C4-2B (cell line): ENCODE results near the gene C1orf21.
"Not testable (repeated sequence)": the region's sequence is repeated elsewhere in the genome, so short reads cannot be mapped to it uniquely, and the experiment has no call there.

Experiments
- H3K27ac ChIP-seq: fragments of 450-650 bp; 2 replicates; pipeline ENCODE4 v1.5.1; 2017
- CTCF ChIP-seq: fragments of 450-650 bp; conservative IDR thresholded peaks from 2 replicates; pipeline ENCODE4 v1.5.1; 2017; ENCODE audit warnings: mild to moderate bottlenecking
- ZFX ChIP-seq: fragments of 450-650 bp; IDR thresholded peaks from 2 replicates; pipeline ENCODE4 v1.6.1; 2017

Gene C1orf21

GRCh38 chr1:184610876-184611595, 224.2 kb downstream of the C1orf21 start:
- no peak overlapping the region for H3K27ac ChIP-seq
- no peak for TF ChIP-seq ZFX
- no peak for TF ChIP-seq CTCF

GRCh38 chr1:184612229-184612628, 225.4 kb downstream of the C1orf21 start:
- H3K27ac ChIP-seq = not testable (repeated sequence)

GRCh38 chr1:184614667-184615066, 227.8 kb downstream of the C1orf21 start:
- TF ChIP-seq ZFX (no peak), CTCF (no peak)
- no peak overlapping the region for H3K27ac ChIP-seq

- H3K27ac ChIP-seq = no peak overlapping the region
- no peak for TF ChIP-seq CTCF
- no peak for TF ChIP-seq ZFX
These were observed 228.5 kb downstream of the C1orf21 start for GRCh38 chr1:184615301-184615700.

- TF ChIP-seq ZFX (no peak), CTCF (no peak)
These were observed 229.7 kb downstream of the C1orf21 start for GRCh38 chr1:184616504-184616903.

GRCh38 chr1:184617433-184618029, 230.7 kb downstream of the C1orf21 start:
- no peak overlapping the region for H3K27ac ChIP-seq
- TF ChIP-seq CTCF = no peak
- TF ChIP-seq ZFX = no peak

More at GRCh38 chr1:184616504-184616903, 229.7 kb downstream of the C1orf21 start:
- H3K27ac ChIP-seq = no peak overlapping the region

GRCh38 chr1:184618851-184619250, 232.0 kb downstream of the C1orf21 start:
- H3K27ac ChIP-seq = no peak overlapping the region
- no peak for TF ChIP-seq CTCF

GRCh38 chr1:184620469-184620868, 233.6 kb downstream of the C1orf21 start:
- TF ChIP-seq ZFX (no peak), CTCF (no peak)
- no peak overlapping the region for H3K27ac ChIP-seq
